B cell (primary cell): ENCODE data around the gene ARHGAP18.

Experiments
- CTCF ChIP-seq: fragments of 200-600 bp; IDR thresholded peaks from one replicate; pipeline ENCODE4 v1.8.0; 2022; ENCODE audit warnings: antibody characterized with exemption, mild to moderate bottlenecking
- EZH2 ChIP-seq: IDR thresholded peaks from 2 replicates; pipeline ENCODE4 v1.6.1; 2012; ENCODE audit warnings: borderline replicate concordance, low read depth, mild to moderate bottlenecking, moderate library complexity, low read length; ENCODE audit not compliant: insufficient read depth, poor library complexity, severe bottlenecking

DNA sequence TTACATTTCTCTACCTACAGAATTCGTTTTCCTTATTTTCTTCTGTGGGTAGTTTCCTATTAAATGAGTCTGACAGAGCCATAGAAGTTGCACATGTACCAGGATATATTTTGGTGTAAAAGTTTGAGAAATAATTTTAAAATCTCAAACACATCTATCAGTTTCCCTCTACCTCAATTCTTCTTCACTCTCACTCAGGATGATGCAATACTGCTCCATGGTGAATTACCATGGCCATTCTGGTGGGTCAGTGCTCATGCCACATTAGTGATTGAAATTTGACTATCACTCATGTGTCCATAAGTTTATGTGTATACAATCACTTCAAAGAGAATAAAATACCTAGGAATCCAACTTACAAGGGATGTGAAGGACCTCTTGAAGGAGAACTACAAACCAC is 151.7 kb downstream of the ARHGAP18 start:
- TF ChIP-seq CTCF = no peak
- TF ChIP-seq EZH2 = no peak
